Ishikawa (cell line): ENCODE data around the gene PDZD2.
A peak's percentile ranks its signal among the peaks of the same experiment; 100 is the strongest.

Source experiments
- CEBPB ChIP-seq: IDR thresholded peaks from 2 replicates; pipeline ENCODE4 v1.6.1; 2012
- CREB1 ChIP-seq: IDR thresholded peaks from 2 replicates; pipeline ENCODE4 v1.6.1; 2012; ENCODE audit warnings: low read depth
- EGR1 ChIP-seq: IDR thresholded peaks from 2 replicates; pipeline ENCODE4 v1.6.1; 2012
- EP300 ChIP-seq: IDR thresholded peaks from 2 replicates; pipeline ENCODE4 v1.6.1; 2012; ENCODE audit warnings: borderline replicate concordance
- FOXM1 ChIP-seq: IDR thresholded peaks from 2 replicates; pipeline ENCODE4 v1.6.1; 2012; ENCODE audit warnings: low read depth, borderline replicate concordance
- MAX ChIP-seq: IDR thresholded peaks from 2 replicates; pipeline ENCODE4 v1.6.1; 2012
- NFIC ChIP-seq: IDR thresholded peaks from 2 replicates; pipeline ENCODE4 v1.6.1; 2012
- RAD21 ChIP-seq: IDR thresholded peaks from 2 replicates; pipeline ENCODE4 v1.6.1; 2012; ENCODE audit warnings: low read depth
- REST ChIP-seq: IDR thresholded peaks from 2 replicates; pipeline ENCODE4 v1.6.1; 2012; ENCODE audit warnings: low read depth, mild to moderate bottlenecking
- TAF1 ChIP-seq: IDR thresholded peaks from 2 replicates; pipeline ENCODE4 v1.6.1; 2012; ENCODE audit warnings: low read depth, mild to moderate bottlenecking
- TCF12 ChIP-seq: IDR thresholded peaks from 2 replicates; pipeline ENCODE4 v1.6.1; 2012; ENCODE audit warnings: low read depth
- TEAD4 ChIP-seq: IDR thresholded peaks from 2 replicates; pipeline ENCODE4 v1.6.1; 2012
- USF1 ChIP-seq: IDR thresholded peaks from 2 replicates; pipeline ENCODE4 v1.6.1; 2012
- YY1 ChIP-seq: IDR thresholded peaks from 2 replicates; pipeline ENCODE4 v1.6.1; 2012; ENCODE audit warnings: low read depth
- ZBTB7A ChIP-seq: IDR thresholded peaks from 2 replicates; pipeline ENCODE4 v1.6.1; 2012; ENCODE audit warnings: low read depth

PDZD2 gene

GRCh38 chr5:31815376-31815775, 176.4 kb downstream of the PDZD2 start:
- TF ChIP-seq RAD21 (no peak), FOXM1 (no peak)

GRCh38 chr5:31819926-31820516, 181.1 kb downstream of the PDZD2 start:
- TF ChIP-seq MAX (no peak), NFIC (no peak), EP300 (no peak), USF1 (peak; percentile 58; the same call in 1 of the 2 replicates), REST (peak; percentile 38; the same call in 1 of the 2 replicates), RAD21 (no peak)

- TF ChIP-seq USF1 (no peak), YY1 (no peak)
Measured at GRCh38 chr5:31823472-31823871, 184.5 kb downstream of the PDZD2 start.

- no peak for TF ChIP-seq RAD21
- 0 out of 2 replicates have a peak, but pooled peaks have one; percentile 34 for TF ChIP-seq EGR1
Measured at GRCh38 chr5:31824869-31825517, 186.1 kb downstream of the PDZD2 start.

GRCh38 chr5:31825518-31826068, 186.7 kb downstream of the PDZD2 start:
- TF ChIP-seq TAF1 (no peak), NFIC (no peak), CEBPB (no peak), REST (no peak), RAD21 (peak; percentile 90)

- TF ChIP-seq EGR1 (no peak), CREB1 (no peak), USF1 (no peak)
Measured at GRCh38 chr5:31827867-31828266, 188.9 kb downstream of the PDZD2 start.

GRCh38 chr5:31832966-31833365, 194.0 kb downstream of the PDZD2 start:
- TF ChIP-seq TCF12 (no peak), CREB1 (no peak), EGR1 (no peak), YY1 (no peak), EP300 (no peak), TEAD4 (no peak), RAD21 (no peak), REST (no peak), TAF1 (no peak), FOXM1 (no peak), NFIC (no peak), USF1 (no peak), ZBTB7A (no peak), CEBPB (no peak), MAX (no peak)
